ENCODE results near the gene MT3. TPM values are rescaled to one million over a fixed set of nuclear protein-coding genes. Genes with fewer than 3 reads are reported as not detected.

MT3 gene
- total and polyA plus RNA-seq, 2 of the 13 experiments (the other 11 are each of a cell fraction or from before 2014, with no cell fraction given): not detected

DNA sequence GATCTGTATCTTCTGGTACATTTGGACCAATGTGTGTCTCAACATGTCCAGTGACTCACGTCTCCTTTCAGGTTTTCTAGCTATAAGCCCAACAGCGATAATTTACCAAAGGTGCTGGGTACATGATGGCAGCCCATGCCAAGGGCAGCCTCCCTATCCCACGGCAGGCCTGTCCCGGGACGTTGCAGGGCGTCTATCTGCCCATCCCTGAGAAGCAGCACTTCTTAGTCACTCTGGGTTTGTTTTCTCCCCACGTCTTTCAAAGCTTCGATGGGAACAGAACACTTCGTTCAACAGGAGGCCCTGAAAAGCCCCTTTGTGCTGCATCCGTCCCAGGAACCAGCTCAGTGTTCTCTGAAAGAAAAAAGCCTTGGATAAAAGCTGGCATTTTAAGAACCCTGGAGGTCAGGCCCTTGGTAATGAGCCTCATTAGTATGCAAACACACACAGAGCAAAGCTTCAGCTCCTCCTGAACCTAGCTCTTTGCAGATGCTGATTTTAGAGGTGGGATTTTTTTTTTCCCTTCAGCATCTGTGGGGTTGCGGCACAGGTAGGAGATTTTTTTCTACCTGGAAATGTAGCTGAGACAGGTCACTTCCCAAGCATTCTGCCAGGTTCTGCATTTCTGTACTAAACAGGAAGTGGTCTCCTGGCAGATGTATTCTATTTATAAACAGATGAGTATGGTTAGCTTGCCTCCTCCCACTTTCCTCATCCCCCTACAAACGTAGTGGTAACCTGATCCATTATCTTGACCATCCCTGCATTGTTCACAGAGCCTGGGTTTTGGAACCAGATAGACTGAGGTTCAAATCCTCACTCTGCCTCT is 42.0 kb upstream of the MT3 start:
- Histone ChIP-seq H4K20me1 (ENCODE audit: insufficient read depth, low read length) (no peaks in the 10 kb centered on the region), H3K4me1 (ENCODE audit: insufficient read depth, low read length) (peaks cover 68% of the 10 kb centered on the region), H3K79me2 (ENCODE audit: insufficient read depth, low read length) (no peaks in the 10 kb centered on the region), H3K36me3 (replicated peaks in 1 of 2; ENCODE audit: control insufficient read depth in 1 of 2, insufficient read depth in 2 of 2, low read length in 2 of 2) (no peaks in the 10 kb centered on the region), H3K9me3 (ENCODE audit: low read length) (no peaks in the 10 kb centered on the region), H3K27me3 (ENCODE audit: control insufficient read depth in 1 of 2, insufficient read depth in 2 of 2, low read length in 2 of 2) (peaks cover 0 to 14% of the 10 kb centered on the region in 2 experiments; a peak in 2 of 5 replicates), H3K4me2 (ENCODE audit: low read depth, low read length) (peak overlapping the region; percentile 40), H2AFZ (ENCODE audit: low read length) (peak overlapping the region; percentile 16), H3K27ac (ENCODE audit: extremely low read length, insufficient read depth, low read length) (no peak overlapping the region), H3K4me3 (replicated peaks in 1 of 3; ENCODE audit: insufficient read depth in 1 of 3, low read depth in 2 of 3, low read length in 3 of 3) (no peak overlapping the region), H3K9ac (ENCODE audit: insufficient read depth, low read depth, low read length) (no peak overlapping the region)
- WGBS (ENCODE audit: low lambda C conversion rate): 11% methylated on average over 12 of the region's 12 CpGs
- ChIA-PET POLR2A (no interaction called here), CTCF (ENCODE audit: low intra/inter-chr PET ratio, low total read pairs) (no interaction called here)
- in situ Hi-C loops (cut with HindIII; ENCODE audit: extremely low pct_ligation_motif_present, low pct_unique_long_range_greater_than_20kb) (no loop called here), intact Hi-C loops (cut with micrococcal nuclease; ENCODE audit: unreplicated experiment) (no loop called here)
- TF ChIP-seq ZFP62 (CRISPR knock-in tag; IDR thresholded peaks at IDR 0.05) (0 out of 2 replicates have a peak, but pooled peaks have one; percentile 36), GABPA (IDR thresholded peaks at IDR 0.05; ENCODE audit: low read depth, low read length) (no peak), GABPA (CRISPR knock-in tag; IDR thresholded peaks at IDR 0.05; ENCODE audit: low read depth) (peak; percentile 47; the same call in 1 of the 2 replicates), EEA1 (CRISPR knock-in tag; IDR thresholded peaks at IDR 0.05; ENCODE audit: borderline replicate concordance) (no peak), SIX4 (CRISPR knock-in tag; IDR thresholded peaks at IDR 0.05) (0 out of 2 replicates have a peak, but pooled peaks have one; percentile 32)
- TF ChIP-seq, protein P1, sequence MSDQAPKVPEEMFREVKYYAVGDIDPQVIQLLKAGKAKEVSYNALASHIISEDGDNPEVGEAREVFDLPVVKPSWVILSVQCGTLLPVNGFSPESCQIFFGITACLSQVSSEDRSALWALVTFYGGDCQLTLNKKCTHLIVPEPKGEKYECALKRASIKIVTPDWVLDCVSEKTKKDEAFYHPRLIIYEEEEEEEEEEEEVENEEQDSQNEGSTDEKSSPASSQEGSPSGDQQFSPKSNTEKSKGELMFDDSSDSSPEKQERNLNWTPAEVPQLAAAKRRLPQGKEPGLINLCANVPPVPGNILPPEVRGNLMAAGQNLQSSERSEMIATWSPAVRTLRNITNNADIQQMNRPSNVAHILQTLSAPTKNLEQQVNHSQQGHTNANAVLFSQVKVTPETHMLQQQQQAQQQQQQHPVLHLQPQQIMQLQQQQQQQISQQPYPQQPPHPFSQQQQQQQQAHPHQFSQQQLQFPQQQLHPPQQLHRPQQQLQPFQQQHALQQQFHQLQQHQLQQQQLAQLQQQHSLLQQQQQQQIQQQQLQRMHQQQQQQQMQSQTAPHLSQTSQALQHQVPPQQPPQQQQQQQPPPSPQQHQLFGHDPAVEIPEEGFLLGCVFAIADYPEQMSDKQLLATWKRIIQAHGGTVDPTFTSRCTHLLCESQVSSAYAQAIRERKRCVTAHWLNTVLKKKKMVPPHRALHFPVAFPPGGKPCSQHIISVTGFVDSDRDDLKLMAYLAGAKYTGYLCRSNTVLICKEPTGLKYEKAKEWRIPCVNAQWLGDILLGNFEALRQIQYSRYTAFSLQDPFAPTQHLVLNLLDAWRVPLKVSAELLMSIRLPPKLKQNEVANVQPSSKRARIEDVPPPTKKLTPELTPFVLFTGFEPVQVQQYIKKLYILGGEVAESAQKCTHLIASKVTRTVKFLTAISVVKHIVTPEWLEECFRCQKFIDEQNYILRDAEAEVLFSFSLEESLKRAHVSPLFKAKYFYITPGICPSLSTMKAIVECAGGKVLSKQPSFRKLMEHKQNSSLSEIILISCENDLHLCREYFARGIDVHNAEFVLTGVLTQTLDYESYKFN (CRISPR knock-in tag; conservative IDR thresholded peaks at IDR 0.05): 0 out of 2 replicates have a peak, but pooled peaks have one; percentile 9
- BruUV-seq (replicated peaks): no TSS peak
- no peak for DNase-seq (ENCODE audit: low spot score)
- ATAC-seq: no peak; the same call in 2 of the 3 replicates
- FAIRE-seq: no peak

Measured in HepG2 (cell line).